Amniotic stem cell (primary cell): ENCODE data around the gene TAOK2.
"Not testable (repeated sequence)": the region's sequence is repeated elsewhere in the genome, so short reads cannot be mapped to it uniquely, and the experiment has no call there.

Experiments used
- DNase-seq: peaks from one replicate; lab custom pipeline; 2025; lab: John Stamatoyannopoulos, UW

The TAOK2 gene

GRCh38 chr16:29973384-29974246 is at the start of gene TAOK2:
TAOK2 (plus strand) TSS chr16:29973868; CDS start chr16:29977773, 3,905 bp downstream.
- peak; percentile 94 for DNase-seq

- DNase-seq, result no peak
Measured at GRCh38 chr16:29925105-29925756, 48.4 kb upstream of the TAOK2 start.

- peak; percentile 68 for DNase-seq
Measured at GRCh38 chr16:29925781-29926710, 47.6 kb upstream of the TAOK2 start, which contains the start of gene KCTD13. KCTD13 (minus strand) TSS chr16:29926226; CDS start chr16:29926033, 193 bp downstream.

DNA sequence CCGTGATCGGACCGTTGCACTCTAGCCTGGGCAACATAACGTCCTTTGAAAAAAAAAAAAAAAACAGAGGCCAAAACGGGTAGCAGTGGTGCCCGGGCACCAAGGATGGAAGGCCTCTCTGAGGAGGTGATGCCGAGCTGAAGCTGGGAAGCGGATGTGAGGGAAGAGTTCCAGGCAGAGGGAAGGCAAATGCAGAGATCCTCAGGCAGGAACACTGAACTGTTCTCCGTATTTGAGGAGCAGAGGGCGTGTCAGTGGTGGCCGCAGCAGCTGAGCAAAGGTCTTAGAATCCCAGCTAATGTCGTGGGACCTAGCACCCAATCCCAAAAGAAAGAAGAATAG is 47.0 kb upstream of the TAOK2 start:
- no peak for DNase-seq

GRCh38 chr16:29927070-29927905 is 46.4 kb upstream of the TAOK2 start:
- no peak for DNase-seq

- not testable (repeated sequence) for DNase-seq
Measured at GRCh38 chr16:29931750-29932149, 41.9 kb upstream of the TAOK2 start.

GRCh38 chr16:29940656-29941055 is 33.0 kb upstream of the TAOK2 start:
- DNase-seq, result no peak

DNA sequence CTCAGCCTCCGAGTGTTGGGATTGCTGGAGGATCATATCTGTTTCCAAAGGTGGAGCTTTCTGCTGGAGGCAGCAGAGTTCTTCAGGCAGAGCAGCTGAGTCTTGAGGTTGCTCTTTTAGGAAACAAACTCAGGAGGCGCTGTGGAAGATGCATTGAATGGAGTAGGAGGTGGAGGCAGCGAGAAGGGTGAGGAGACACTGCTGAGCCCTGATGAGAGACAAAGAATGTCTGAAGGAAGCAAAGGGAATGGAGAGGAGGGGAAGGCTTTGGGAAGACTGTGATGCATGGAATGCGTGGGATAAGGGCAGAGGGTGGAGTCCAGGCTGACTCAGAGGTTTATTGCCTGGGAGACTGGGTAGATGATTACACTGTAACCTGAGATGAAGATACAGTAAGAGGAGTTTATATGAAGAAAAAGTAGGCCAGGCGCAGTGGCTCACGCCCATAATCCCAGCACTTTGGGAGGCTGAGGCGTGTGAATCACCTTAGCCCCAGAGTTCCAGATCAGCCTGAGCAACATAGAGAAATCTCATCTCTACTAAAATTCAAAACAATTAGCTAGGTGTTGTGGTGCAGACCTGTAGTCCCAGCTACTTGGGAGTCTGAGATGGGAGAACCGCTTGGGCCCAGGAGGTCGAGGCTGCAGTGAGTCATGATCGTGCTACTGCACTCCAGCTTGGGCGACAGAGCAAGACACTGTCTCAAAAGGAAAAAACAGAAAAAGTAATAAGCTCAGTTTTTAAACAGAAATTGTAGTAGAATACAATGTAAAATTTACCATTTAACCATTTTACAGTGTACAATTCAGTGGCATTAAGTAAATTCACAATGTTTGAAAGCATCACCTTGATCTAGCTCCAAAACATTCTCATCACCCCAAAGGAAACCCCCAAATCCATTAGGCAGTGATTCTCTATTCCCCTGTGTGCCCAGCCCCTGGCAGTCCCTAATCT is 29.5 kb upstream of the TAOK2 start:
- DNase-seq, result peak; percentile 94

GRCh38 chr16:29947897-29948296 is 25.8 kb upstream of the TAOK2 start:
- DNase-seq, result no peak

- no peak for DNase-seq
Measured at GRCh38 chr16:29950806-29951461, 22.7 kb upstream of the TAOK2 start.

DNA sequence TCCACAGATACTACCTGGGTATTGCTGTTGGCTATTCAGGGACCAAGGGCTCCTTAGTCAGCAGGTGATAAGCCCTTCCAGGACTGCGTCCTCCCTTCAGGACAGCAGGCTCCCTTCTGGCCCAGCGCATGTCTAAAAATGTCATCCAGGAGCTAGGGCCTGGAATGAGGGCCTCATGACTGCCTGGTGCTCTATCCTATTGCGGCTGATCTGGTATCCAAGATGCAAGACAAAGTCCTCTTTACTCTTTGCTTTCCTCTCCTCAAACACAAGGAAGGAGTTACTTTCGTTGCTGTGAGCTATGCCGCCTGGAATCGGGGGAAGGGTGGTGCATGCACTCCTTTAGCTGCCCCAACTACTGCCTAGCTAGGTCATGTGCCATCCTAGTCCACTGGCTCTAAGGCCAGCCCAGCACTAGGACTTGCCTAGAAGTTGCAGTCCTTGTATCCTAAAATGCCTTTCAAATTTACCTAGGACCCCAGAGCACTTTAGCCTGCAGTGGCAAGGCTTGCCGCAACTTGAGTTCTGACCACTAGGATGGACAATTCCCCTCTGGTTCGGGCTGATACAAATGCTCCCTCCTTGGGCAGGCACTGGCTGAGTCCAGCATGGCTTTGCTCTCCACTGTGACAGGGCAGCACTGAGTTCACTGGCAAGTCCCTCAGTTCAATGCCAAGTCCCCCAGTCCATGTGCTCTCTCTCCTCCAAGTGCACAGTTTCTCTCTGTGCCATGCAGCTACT is 21.9 kb upstream of the TAOK2 start:
- DNase-seq, result no peak

GRCh38 chr16:29958756-29959155 is 14.9 kb upstream of the TAOK2 start:
- DNase-seq, result no peak

GRCh38 chr16:29959293-29959692 is 14.4 kb upstream of the TAOK2 start:
- DNase-seq, result no peak

DNA sequence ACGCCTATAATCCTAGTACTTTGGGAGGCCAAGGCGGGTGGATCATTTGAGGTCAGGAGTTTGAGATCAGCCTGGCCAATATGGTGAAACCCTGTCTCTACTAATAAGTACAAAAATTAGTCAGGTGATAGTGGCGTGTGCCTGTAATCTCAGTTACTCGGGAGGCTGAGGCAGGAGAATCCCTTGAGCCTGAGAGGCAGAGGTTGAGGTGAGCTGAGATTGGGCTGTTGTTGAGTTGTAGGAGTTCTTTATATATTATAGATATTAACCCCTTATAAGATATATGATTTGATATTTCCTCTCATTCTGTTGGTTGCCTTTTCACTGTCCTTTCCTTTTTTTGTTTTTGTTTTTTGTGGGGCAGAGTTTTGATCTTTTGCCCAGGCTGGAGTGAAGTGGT is 13.8 kb upstream of the TAOK2 start:
- DNase-seq, result not testable (repeated sequence)

- DNase-seq, result no peak
Measured at GRCh38 chr16:29961127-29961478, 12.6 kb upstream of the TAOK2 start.

- peak; percentile 75 for DNase-seq
Measured at GRCh38 chr16:29961479-29962343, 12.0 kb upstream of the TAOK2 start, which contains the start of gene TMEM219. TMEM219 (plus strand) TSS chr16:29962079; CDS start chr16:29963144, 1,065 bp downstream.

DNA sequence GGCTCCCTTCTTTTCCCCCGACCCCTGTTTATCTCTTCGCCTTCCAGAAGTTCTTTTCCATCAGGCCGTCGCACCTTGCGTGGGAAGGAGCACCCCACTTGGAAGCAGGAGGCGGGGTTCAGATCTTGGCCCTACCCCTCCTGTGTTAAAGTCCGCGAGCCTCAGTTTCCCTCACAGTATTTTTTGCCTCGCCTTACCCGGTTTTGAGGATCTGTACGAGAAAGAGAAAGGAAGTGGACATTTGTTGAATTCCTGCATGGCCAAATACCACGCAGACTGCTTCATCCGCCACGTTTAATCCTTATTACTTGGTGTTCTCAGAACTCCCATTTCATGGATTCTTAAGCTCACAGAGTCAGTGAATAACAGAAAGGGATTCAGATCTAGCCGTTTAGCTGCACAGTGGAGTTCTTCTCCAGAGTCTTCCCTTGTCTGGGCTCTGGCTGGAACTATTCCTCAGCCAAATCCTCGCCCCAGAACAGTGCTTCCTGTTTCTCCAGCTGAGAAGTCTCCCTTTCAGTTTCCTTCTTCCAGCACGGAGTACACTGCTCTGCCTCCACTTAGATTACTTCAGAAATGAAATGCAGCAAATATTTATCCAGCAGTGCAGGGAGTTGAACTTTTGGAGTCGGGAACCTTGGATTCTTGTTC is 11.2 kb upstream of the TAOK2 start:
- DNase-seq, result no peak
